HepG2 (cell line): ENCODE data around the gene RING1. TPM values are rescaled to one million over a fixed set of nuclear protein-coding genes. Genes with fewer than 3 reads are reported as not detected.

Source experiments
- ATAC-seq: fragments of 200-7000 bp; cut with Tn5 transposase; 3 replicates; pipeline ENCODE4 v1.9.1; 2020; ENCODE audit warnings: mild to moderate bottlenecking, moderate library complexity
- BruUV-seq: library from RNA; stranded (reverse); fragments of 400-500 nt; replicated peaks from 2 replicates; lab custom pipeline; 2021; lab: Mats Ljungman, UMichigan
- CTCF ChIA-PET: fragments of 300-600 bp; formaldehyde crosslinking; extraction: SDS; loops from one replicate; lab custom pipeline; 2021; ENCODE audit warnings: low total read pairs, inconsistent platforms, low intra/inter-chr PET ratio; lab: Yijun Ruan, JAX
- POLR2A ChIA-PET: fragments of 350-600 bp; sonication (Branson Sonifier 250); formaldehyde crosslinking; loops from one replicate; lab custom pipeline; 2020; ENCODE audit warnings: antibody characterized with exemption, inconsistent platforms; lab: Yijun Ruan, JAX
- DNase-seq: peaks from one replicate; pipeline ENCODE4 v3.0.0-alpha.2; 2015; ENCODE audit warnings: low spot score
- FAIRE-seq: peaks from 3 replicates; lab custom pipeline; 2011; peaks lifted over from hg19 to GRCh38; lab: Jason Lieb, UNC
- H2AFZ ChIP-seq: one replicate; pipeline ENCODE4 v1.6.1; 2011; ENCODE audit warnings: low read length, inconsistent platforms
- H3K27ac ChIP-seq: fragments of 300-600 bp; 3 replicates; pipeline ENCODE4 v1.8.0; 2011; ENCODE audit warnings: mixed run types, mild to moderate bottlenecking, mixed read lengths, low read length, inconsistent platforms; ENCODE audit not compliant: insufficient read depth; ENCODE audit errors: extremely low read length
- H3K27me3 ChIP-seq, 2 experiments: fragments of 200-600 bp in 1 of 2; 2 replicates in 1 of 2; 3 replicates in 1 of 2; pipeline versions ENCODE4 v1.6.0 to v1.8.0; 2011; ENCODE audit warnings: low read length in 2 of 2, mild to moderate bottlenecking in 2 of 2, moderate library complexity in 2 of 2, inconsistent platforms in 1 of 2; ENCODE audit not compliant: insufficient read depth in 2 of 2, control insufficient read depth in 1 of 2
- H3K36me3 ChIP-seq, 2 experiments: fragments of 200-600 bp in 1 of 2; replicated peaks in 1 of 2; 2 replicates in 1 of 2; 3 replicates in 1 of 2; pipeline versions ENCODE4 v1.5.1 to v1.8.0; 2011; ENCODE audit warnings: low read length in 2 of 2, inconsistent platforms in 1 of 2; ENCODE audit not compliant: insufficient read depth in 2 of 2, control insufficient read depth in 1 of 2
- H3K4me1 ChIP-seq: 2 replicates; pipeline ENCODE4 v1.5.1; 2012; ENCODE audit warnings: low read length, inconsistent platforms; ENCODE audit not compliant: insufficient read depth
- H3K4me2 ChIP-seq: 2 replicates; pipeline ENCODE4 v1.6.0; 2011; ENCODE audit warnings: low read depth, low read length, inconsistent platforms
- H3K4me3 ChIP-seq, 3 experiments: fragments of 200-600 bp in 1 of 3; sonication (generic), shearing (Covaris generic) in 1 of 3; replicated peaks in 1 of 3; 2 replicates each; pipeline ENCODE4 v1.5.1; 2011 to 2016; ENCODE audit warnings: low read length in 3 of 3, inconsistent platforms in 2 of 3, low read depth in 2 of 3, mild to moderate bottlenecking in 2 of 3, control low read depth in 1 of 3, mixed read lengths in 1 of 3; ENCODE audit not compliant: insufficient read depth in 1 of 3
- H3K79me2 ChIP-seq: one replicate; pipeline ENCODE4 v1.6.1; 2011; ENCODE audit warnings: low read length, inconsistent platforms; ENCODE audit not compliant: insufficient read depth
- H3K9ac ChIP-seq: 2 replicates; pipeline ENCODE4 v1.6.0; 2011; ENCODE audit warnings: mild to moderate bottlenecking, low read depth, low read length, inconsistent platforms; ENCODE audit not compliant: insufficient read depth
- H3K9me3 ChIP-seq: 2 replicates; pipeline ENCODE4 v1.5.1; 2012; ENCODE audit warnings: mild to moderate bottlenecking, low read length
- H4K20me1 ChIP-seq: 2 replicates; pipeline ENCODE4 v1.6.0; 2011; ENCODE audit warnings: inconsistent platforms, mild to moderate bottlenecking, low read length, moderate library complexity; ENCODE audit not compliant: insufficient read depth
- ADNP ChIP-seq: sonication (generic); formaldehyde crosslinking; IDR thresholded peaks from 2 replicates; pipeline ENCODE4 v1.4.0; 2020; ENCODE audit warnings: missing genetic modification reagents
- FOSL1 ChIP-seq: sonication (generic); formaldehyde crosslinking; IDR thresholded peaks from 2 replicates; pipeline ENCODE4 v1.9.0; 2021; ENCODE audit warnings: missing genetic modification reagents, borderline replicate concordance
- FOSL2 ChIP-seq: sonication (generic); formaldehyde crosslinking; IDR thresholded peaks from 2 replicates; pipeline ENCODE4 v1.4.0; 2020; ENCODE audit warnings: missing genetic modification reagents
- FOXA1 ChIP-seq, 2 experiments: fragments of 450-650 bp in 1 of 2; sonication (generic) in 1 of 2; formaldehyde crosslinking in 1 of 2; IDR thresholded peaks; 2 replicates each; pipeline versions ENCODE4 v1.4.0 to v1.6.1; 2016 to 2020; ENCODE audit warnings: missing genetic modification reagents in 1 of 2
- GTF3A ChIP-seq: sonication (generic); formaldehyde crosslinking; conservative IDR thresholded peaks from 2 replicates; pipeline ENCODE4 v1.4.0; 2020; ENCODE audit warnings: mild to moderate bottlenecking, missing genetic modification reagents
- HMG20A ChIP-seq: IDR thresholded peaks from 2 replicates; pipeline ENCODE4 v1.6.1; 2016; ENCODE audit warnings: borderline replicate concordance
- KDM3A ChIP-seq: IDR thresholded peaks from 2 replicates; pipeline ENCODE4 v1.6.1; 2018; ENCODE audit warnings: low read depth, missing compliant biosample characterization
- KLF16 ChIP-seq, 2 experiments: sonication (generic) in 1 of 2; formaldehyde crosslinking in 1 of 2; IDR thresholded peaks; 2 replicates each; pipeline versions ENCODE4 v1.6.1 to v1.8.0; 2016 to 2023; ENCODE audit warnings: missing genetic modification reagents in 2 of 2, missing compliant biosample characterization in 1 of 2
- MZF1 ChIP-seq: sonication (generic); formaldehyde crosslinking; IDR thresholded peaks from 2 replicates; pipeline ENCODE4 v1.8.1; 2023; ENCODE audit warnings: mild to moderate bottlenecking, missing genetic modification reagents, borderline replicate concordance
- NCOA1 ChIP-seq: sonication (generic); formaldehyde crosslinking; IDR thresholded peaks from 2 replicates; pipeline ENCODE4 v1.9.0; 2021; ENCODE audit warnings: missing genetic modification reagents
- SIN3A ChIP-seq: IDR thresholded peaks from 2 replicates; pipeline ENCODE4 v1.6.1; 2011; ENCODE audit warnings: low read depth, mild to moderate bottlenecking, control low read depth, low read length, borderline replicate concordance
- STAT5B ChIP-seq: sonication (generic); formaldehyde crosslinking; IDR thresholded peaks from 2 replicates; pipeline ENCODE4 v1.4.0; 2020; ENCODE audit warnings: missing genetic modification reagents
- ZBTB49 ChIP-seq: sonication (generic); formaldehyde crosslinking; IDR thresholded peaks from 2 replicates; pipeline ENCODE4 v1.4.0; 2020; ENCODE audit warnings: missing genetic modification reagents, borderline replicate concordance
- ZNF44 ChIP-seq: sonication (generic); formaldehyde crosslinking; IDR thresholded peaks from 2 replicates; pipeline ENCODE4 v1.5.1; 2020; ENCODE audit warnings: mild to moderate bottlenecking, missing genetic modification reagents
- WGBS: methylation state at CpG from one replicate; pipeline ENCODE4 v1.1.6; 2017; ENCODE audit warnings: low lambda C conversion rate; 5-methylcytosine and 5-hydroxymethylcytosine counted together
- in situ Hi-C: cut with HindIII; loops from 2 replicates; pipeline ENCODE4 v1.10.0; 2017; ENCODE audit warnings: low pct_unique_long_range_greater_than_20kb; ENCODE audit not compliant: extremely low pct_ligation_motif_present
- intact Hi-C: fragments of 100-400 bp; cut with micrococcal nuclease; formaldehyde crosslinking; loops from one replicate; pipeline ENCODE4 v1.10.0; 2022; ENCODE audit not compliant: unreplicated experiment
- polyA plus RNA-seq, 8 experiments: library from polyadenylated mRNA; depleted of rRNA in 3 of 8; stranded (reverse) in 7 of 8; unstranded in 1 of 8; fragments of >200 nt; fragmentation: Illumina TruSeq in 4 of 8; extraction: Trizol in 4 of 8; gene quantifications; 2 replicates each; pipeline versions ENCODE4 v1.2.1 to v1.2.3, GENCODE V29; 2011 to 2016; ENCODE audit warnings: low read depth in 4 of 8, missing spikeins in 1 of 8, mixed read lengths in 1 of 8; ENCODE audit not compliant: insufficient read depth in 1 of 8
- total RNA-seq, 5 experiments: library from RNA; depleted of rRNA; stranded (reverse); fragments of >200 nt; fragmentation: Illumina TruSeq; extraction: Trizol; gene quantifications; 2 replicates each; pipeline ENCODE4 v1.2.3, GENCODE V29; 2016; ENCODE audit warnings: low read depth in 1 of 5

RING1 gene
- total and polyA plus RNA-seq, 2 of the 13 experiments (the other 11 are each of a cell fraction or from before 2014, with no cell fraction given), result 23.9 to 33.6 TPM

- TF ChIP-seq ZBTB49 (CRISPR knock-in tag), result no peak
- no peak for TF ChIP-seq MZF1 (CRISPR knock-in tag)
- no peak for TF ChIP-seq FOXA1 (IDR thresholded peaks at IDR 0.05)
- no peak for TF ChIP-seq FOXA1 (CRISPR knock-in tag; IDR thresholded peaks at IDR 0.05)
- TF ChIP-seq ZNF44 (CRISPR knock-in tag), result no peak
- no peak for TF ChIP-seq KLF16 (CRISPR knock-in tag; IDR thresholded peaks at IDR 0.05)
- TF ChIP-seq NCOA1, result no peak
- no peak for TF ChIP-seq ADNP
- no peak for TF ChIP-seq STAT5B (CRISPR knock-in tag)
- no peak for TF ChIP-seq GTF3A
- TF ChIP-seq FOSL1 (CRISPR knock-in tag), result no peak
- no peak for TF ChIP-seq KDM3A (CRISPR knock-in tag)
- no peak for TF ChIP-seq FOSL2 (CRISPR knock-in tag)
Measured at GRCh38 chr6:33216117-33216649, 7.9 kb downstream of the RING1 start (continued).

GRCh38 chr6:33217246-33217645 is 8.9 kb downstream of the RING1 start:
- POLR2A ChIA-PET, result no interaction called here
- no peaks in the 10 kb centered on the region for H3K9me3 ChIP-seq
- TF ChIP-seq HMG20A (CRISPR knock-in tag) (no peak), SIN3A (no peak)
- intact Hi-C loops, result no loop called here
- DNase-seq, result no peak
- H2AFZ ChIP-seq, result no peak overlapping the region
- peaks cover 9 to 52% of the 10 kb centered on the region in 2 experiments; a peak in 4 of 5 replicates for H3K27me3 ChIP-seq
- no peak overlapping the region for H3K27ac ChIP-seq
- peaks cover 20% of the 10 kb centered on the region for H3K4me1 ChIP-seq
- ATAC-seq, result no peak
- H3K4me2 ChIP-seq, result no peak overlapping the region
- H3K36me3 ChIP-seq, result no peaks in the 10 kb centered on the region
- no TSS peak for BruUV-seq
- in situ Hi-C loops, result no loop called here
- H3K9ac ChIP-seq, result no peak overlapping the region
- no peak overlapping the region for H3K4me3 ChIP-seq
- CTCF ChIA-PET, result no interaction called here
- FAIRE-seq, result no peak
- H4K20me1 ChIP-seq, result no peaks in the 10 kb centered on the region
- 20% methylated on average over 6 of the region's 6 CpGs for WGBS
- H3K79me2 ChIP-seq, result no peaks in the 10 kb centered on the region
